ENCODE data around the gene BCOR. TPM values are rescaled to one million over a fixed set of nuclear protein-coding genes. Genes with fewer than 3 reads are reported as not detected.

Gene BCOR
- total and polyA plus RNA-seq, 9 of the 15 experiments (the other 6 are each of a cell fraction or from before 2014, with no cell fraction given), result 27.5 to 113 (median 37.6) TPM

DNA sequence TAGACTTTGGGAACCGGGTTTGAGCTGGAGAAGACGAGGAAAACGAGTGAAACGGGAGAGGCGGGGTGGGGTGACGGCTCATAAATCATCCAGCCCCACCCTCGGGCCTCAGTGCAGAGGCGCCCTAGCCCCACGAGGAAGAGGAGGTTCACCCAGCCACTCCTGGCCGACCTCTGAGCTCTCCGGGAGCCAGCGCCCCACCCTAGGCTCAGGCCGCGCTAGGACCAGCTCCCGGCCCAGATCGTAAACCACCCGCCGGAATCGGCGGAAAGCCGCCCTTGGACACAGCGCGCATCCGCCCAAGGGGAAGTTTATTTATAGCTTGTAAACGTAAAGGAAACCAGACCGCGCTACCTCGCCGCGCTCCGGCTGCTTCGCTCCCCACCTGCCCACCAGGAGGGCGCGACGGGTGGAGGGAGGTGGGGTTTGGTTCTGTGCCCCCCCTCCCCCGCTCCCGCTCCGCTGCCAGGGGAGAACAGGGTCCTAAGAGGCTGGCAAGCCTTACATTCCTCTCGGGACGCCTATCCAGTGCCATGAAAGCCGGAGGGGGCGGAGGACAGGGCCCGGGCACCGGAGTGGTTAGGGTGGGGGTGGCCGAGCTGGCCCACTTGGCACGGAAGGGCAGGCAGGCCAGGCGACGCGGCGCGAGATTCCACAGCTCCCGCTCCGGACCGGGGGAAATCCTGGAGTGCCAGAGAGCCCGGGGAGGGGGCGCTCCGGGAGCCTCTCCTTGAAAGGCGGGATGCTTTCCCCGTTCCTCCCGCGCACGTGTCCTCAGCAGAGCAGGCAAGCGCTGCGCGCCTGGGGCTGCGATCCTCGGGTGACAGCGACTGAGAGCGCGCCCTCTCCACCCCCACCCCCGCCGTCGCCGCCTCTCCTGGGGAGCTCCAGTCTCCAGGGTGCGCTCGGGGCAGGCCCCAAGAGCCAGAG lies 84.2 kb downstream of the BCOR start (continued):
- TF ChIP-seq SPI1 (IDR thresholded peaks at IDR 0.05; ENCODE audit: borderline replicate concordance, low read depth, low read length), result no peak
- TF ChIP-seq ZEB2 (IDR thresholded peaks at IDR 0.05), result no peak
- TF ChIP-seq STAT5B (CRISPR knock-in tag; IDR thresholded peaks at IDR 0.05), result no peak
- TF ChIP-seq FOXO4 (CRISPR knock-in tag; IDR thresholded peaks at IDR 0.05), result no peak
- TF ChIP-seq CHAMP1 (IDR thresholded peaks at IDR 0.05), result no peak
- TF ChIP-seq, protein P1, sequence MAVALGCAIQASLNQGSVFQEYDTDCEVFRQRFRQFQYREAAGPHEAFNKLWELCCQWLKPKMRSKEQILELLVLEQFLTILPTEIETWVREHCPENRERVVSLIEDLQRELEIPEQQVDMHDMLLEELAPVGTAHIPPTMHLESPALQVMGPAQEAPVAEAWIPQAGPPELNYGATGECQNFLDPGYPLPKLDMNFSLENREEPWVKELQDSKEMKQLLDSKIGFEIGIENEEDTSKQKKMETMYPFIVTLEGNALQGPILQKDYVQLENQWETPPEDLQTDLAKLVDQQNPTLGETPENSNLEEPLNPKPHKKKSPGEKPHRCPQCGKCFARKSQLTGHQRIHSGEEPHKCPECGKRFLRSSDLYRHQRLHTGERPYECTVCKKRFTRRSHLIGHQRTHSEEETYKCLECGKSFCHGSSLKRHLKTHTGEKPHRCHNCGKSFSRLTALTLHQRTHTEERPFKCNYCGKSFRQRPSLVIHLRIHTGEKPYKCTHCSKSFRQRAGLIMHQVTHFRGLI (CRISPR knock-in tag; IDR thresholded peaks at IDR 0.05), result no peak
- TF ChIP-seq DNMT1 (IDR thresholded peaks at IDR 0.05), result no peak
- no peak for TF ChIP-seq RNF2 (IDR thresholded peaks at IDR 0.05)
- TF ChIP-seq ARID1B (IDR thresholded peaks at IDR 0.05), result peak; percentile 4; the same call in 1 of the 2 replicates
- TF ChIP-seq ZNF586 (CRISPR knock-in tag; conservative IDR thresholded peaks at IDR 0.05), result no peak
- TF ChIP-seq, protein P2, sequence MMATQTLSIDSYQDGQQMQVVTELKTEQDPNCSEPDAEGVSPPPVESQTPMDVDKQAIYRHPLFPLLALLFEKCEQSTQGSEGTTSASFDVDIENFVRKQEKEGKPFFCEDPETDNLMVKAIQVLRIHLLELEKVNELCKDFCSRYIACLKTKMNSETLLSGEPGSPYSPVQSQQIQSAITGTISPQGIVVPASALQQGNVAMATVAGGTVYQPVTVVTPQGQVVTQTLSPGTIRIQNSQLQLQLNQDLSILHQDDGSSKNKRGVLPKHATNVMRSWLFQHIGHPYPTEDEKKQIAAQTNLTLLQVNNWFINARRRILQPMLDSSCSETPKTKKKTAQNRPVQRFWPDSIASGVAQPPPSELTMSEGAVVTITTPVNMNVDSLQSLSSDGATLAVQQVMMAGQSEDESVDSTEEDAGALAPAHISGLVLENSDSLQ (IDR thresholded peaks at IDR 0.05), result peak; percentile 97
- TF ChIP-seq YY1 (IDR thresholded peaks at IDR 0.05; ENCODE audit: borderline replicate concordance in 1 of 3, control insufficient read depth in 1 of 3, extremely low read depth in 1 of 3, insufficient read depth in 3 of 3, insufficient read length in 1 of 3, insufficient replicate concordance in 2 of 3, low read depth in 1 of 3, low read length in 2 of 3), result peak in 1 of 3 experiments; percentile 5
- TF ChIP-seq ASH1L (IDR thresholded peaks at IDR 0.05; ENCODE audit: borderline replicate concordance, low read depth, partially characterized antibody), result no peak
- TF ChIP-seq, protein P3, sequence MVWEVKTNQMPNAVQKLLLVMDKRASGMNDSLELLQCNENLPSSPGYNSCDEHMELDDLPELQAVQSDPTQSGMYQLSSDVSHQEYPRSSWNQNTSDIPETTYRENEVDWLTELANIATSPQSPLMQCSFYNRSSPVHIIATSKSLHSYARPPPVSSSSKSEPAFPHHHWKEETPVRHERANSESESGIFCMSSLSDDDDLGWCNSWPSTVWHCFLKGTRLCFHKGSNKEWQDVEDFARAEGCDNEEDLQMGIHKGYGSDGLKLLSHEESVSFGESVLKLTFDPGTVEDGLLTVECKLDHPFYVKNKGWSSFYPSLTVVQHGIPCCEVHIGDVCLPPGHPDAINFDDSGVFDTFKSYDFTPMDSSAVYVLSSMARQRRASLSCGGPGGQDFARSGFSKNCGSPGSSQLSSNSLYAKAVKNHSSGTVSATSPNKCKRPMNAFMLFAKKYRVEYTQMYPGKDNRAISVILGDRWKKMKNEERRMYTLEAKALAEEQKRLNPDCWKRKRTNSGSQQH (CRISPR knock-in tag; IDR thresholded peaks at IDR 0.05), result no peak
- no peak for TF ChIP-seq ZNF644 (tag; IDR thresholded peaks at IDR 0.05; ENCODE audit: low read depth)
- no peak for TF ChIP-seq STAG1 (CRISPR knock-in tag; IDR thresholded peaks at IDR 0.05; ENCODE audit: borderline replicate concordance)
- TF ChIP-seq ILF3 (IDR thresholded peaks at IDR 0.05; ENCODE audit: borderline replicate concordance), result no peak
- no peak for TF ChIP-seq CCAR2 (IDR thresholded peaks at IDR 0.05; ENCODE audit: low read depth, low read length)
